22Rv1 (cell line): ENCODE data around the gene SLCO3A1.

ENCODE experiments used
- H3K27ac ChIP-seq: fragments of 450-650 bp; 2 replicates; pipeline ENCODE4 v1.5.1; 2017
- CTCF ChIP-seq: fragments of 450-650 bp; IDR thresholded peaks from 2 replicates; pipeline ENCODE4 v1.5.1; 2017; ENCODE audit warnings: mild to moderate bottlenecking
- ZFX ChIP-seq: fragments of 450-650 bp; IDR thresholded peaks from 2 replicates; pipeline ENCODE4 v1.6.1; 2017; ENCODE audit warnings: antibody characterized with exemption, borderline replicate concordance

SLCO3A1 gene

GRCh38 chr15:91983729-91984340, 130.3 kb downstream of the SLCO3A1 start:
- TF ChIP-seq CTCF (no peak), ZFX (no peak)
- H3K27ac ChIP-seq: no peak overlapping the region

GRCh38 chr15:91985297-91985696, 131.8 kb downstream of the SLCO3A1 start:
- TF ChIP-seq ZFX (no peak), CTCF (no peak)
- H3K27ac ChIP-seq: no peak overlapping the region

- no peak overlapping the region for H3K27ac ChIP-seq
- no peak for TF ChIP-seq ZFX
These were observed 134.6 kb downstream of the SLCO3A1 start for GRCh38 chr15:91988071-91988470.

- TF ChIP-seq ZFX: no peak
- no peak for TF ChIP-seq CTCF
- no peak overlapping the region for H3K27ac ChIP-seq
These were observed 135.1 kb downstream of the SLCO3A1 start for GRCh38 chr15:91988655-91989054.

- TF ChIP-seq CTCF (no peak), ZFX (no peak)
- no peak overlapping the region for H3K27ac ChIP-seq
These were observed 136.3 kb downstream of the SLCO3A1 start for GRCh38 chr15:91989821-91990220.

- H3K27ac ChIP-seq: no peak overlapping the region
- TF ChIP-seq ZFX (no peak), CTCF (no peak)
These were observed 139.4 kb downstream of the SLCO3A1 start for GRCh38 chr15:91992945-91993344.

GRCh38 chr15:91995146-91995545, 141.6 kb downstream of the SLCO3A1 start:
- H3K27ac ChIP-seq: no peak overlapping the region

More at GRCh38 chr15:91995146-91995545, 141.6 kb downstream of the SLCO3A1 start:
- TF ChIP-seq CTCF (no peak), ZFX (no peak)
